Spleen (tissue), 3 donors: ENCODE measurements around the gene ADH6.

Experiments used
- POLR2A ChIP-seq, 3 donors: fragments of 450-650 bp; IDR thresholded peaks; one replicate each; pipeline ENCODE4 v1.5.1; 2017; ENCODE audit warnings: antibody characterized with exemption in 3 of 3, mild to moderate bottlenecking in 1 of 3
- POLR2AphosphoS5 ChIP-seq, 3 donors: sonication (generic); formaldehyde crosslinking; IDR thresholded peaks; one replicate each; pipeline ENCODE4 v1.5.1; 2017; ENCODE audit warnings: antibody characterized with exemption in 3 of 3

GRCh38 chr4:99201690-99202089 is 17.4 kb downstream of the ADH6 start:
- TF ChIP-seq POLR2AphosphoS5 (IDR thresholded peaks at IDR 0.05) (no peak), POLR2A (IDR thresholded peaks at IDR 0.05) (no peak)
